ENCODE data around the gene GABPA.
"Not testable (repeated sequence)": the region's sequence is repeated elsewhere in the genome, so short reads cannot be mapped to it uniquely, and the experiment has no call there.

Gene GABPA

GRCh38 chr21:25734904-25735645 is at the start of gene GABPA, which contains the start of gene ATP5PF:
TSS of gene GABPA (plus strand) at chr21:25734972. CDS start at chr21:25741599, 6,627 bp downstream.
TSS of gene ATP5PF (minus strand) at chr21:25734904. CDS start at chr21:25729794, 5,110 bp downstream.
- peak; percentile 98 for DNase-seq

GRCh38 chr21:25687787-25688186 is 47.0 kb upstream of the GABPA start:
- no peak for DNase-seq

- DNase-seq, result no peak
Measured at GRCh38 chr21:25688275-25689155, 46.3 kb upstream of the GABPA start.

GRCh38 chr21:25689226-25689625 is 45.5 kb upstream of the GABPA start:
- DNase-seq, result no peak

GRCh38 chr21:25691976-25692375 is 42.8 kb upstream of the GABPA start:
- DNase-seq, result no peak

- DNase-seq, result not testable (repeated sequence)
Measured at GRCh38 chr21:25695461-25695860, 39.3 kb upstream of the GABPA start.

- no peak for DNase-seq
Measured at GRCh38 chr21:25700741-25701140, 34.0 kb upstream of the GABPA start.

- no peak for DNase-seq
Measured at GRCh38 chr21:25701529-25701928, 33.2 kb upstream of the GABPA start.

GRCh38 chr21:25708467-25709065 is 26.2 kb upstream of the GABPA start:
- peak; percentile 24 for DNase-seq

- no peak for DNase-seq
Measured at GRCh38 chr21:25709684-25710265, 25.0 kb upstream of the GABPA start.

GRCh38 chr21:25710550-25710949 is 24.2 kb upstream of the GABPA start:
- DNase-seq, result no peak

GRCh38 chr21:25714066-25714465 is 20.7 kb upstream of the GABPA start:
- not testable (repeated sequence) for DNase-seq

GRCh38 chr21:25717491-25718147 is 17.2 kb upstream of the GABPA start:
- DNase-seq, result no peak

GRCh38 chr21:25721987-25722386 is 12.8 kb upstream of the GABPA start:
- no peak for DNase-seq

GRCh38 chr21:25722631-25723030 is 12.1 kb upstream of the GABPA start:
- DNase-seq, result no peak

- DNase-seq, result no peak
Measured at GRCh38 chr21:25732091-25732760, 2.5 kb upstream of the GABPA start.

GRCh38 chr21:25733859-25734653 is 716 bp upstream of the GABPA start:
- DNase-seq, result peak; percentile 41

- no peak for DNase-seq
Measured at GRCh38 chr21:25734654-25734903, 193 bp upstream of the GABPA start.

GRCh38 chr21:25735646-25736597 is 1.1 kb downstream of the GABPA start:
- DNase-seq, result peak; percentile 77

- DNase-seq, result no peak
Measured at GRCh38 chr21:25737421-25737820, 2.6 kb downstream of the GABPA start.

Data from stimulated activated CD4-positive, alpha-beta T cell treated with anti-CD3 and anti-CD28 coated beads, Interleukin-12 subunit alpha, Interleukin-12 subunit beta, amount 100 ng/mL, for 4 hours (primary cell).